Ascending aorta (tissue), 2 donors: ENCODE measurements around the gene GPR4. TPM values are rescaled to one million over a fixed set of nuclear protein-coding genes. Genes with fewer than 3 reads are reported as not detected.
"Not testable (repeated sequence)": the region's sequence is repeated elsewhere in the genome, so short reads cannot be mapped to it uniquely, and the experiment has no call there.

Source experiments
- DNase-seq, 2 donors: peaks; one replicate each; pipeline ENCODE4 v3.0.0-alpha.2; 2019; ENCODE audit warnings: low spot score in 2 of 2
- H3K27ac ChIP-seq, 2 donors: fragments of 200-600 bp; sonication (generic); one replicate each; pipeline ENCODE4 v1.5.1; 2016 to 2017; ENCODE audit warnings: mild to moderate bottlenecking in 1 of 2
- H3K27me3 ChIP-seq: fragments of 200-600 bp; sonication (generic); one replicate; pipeline ENCODE4 v1.5.1; 2017
- H3K36me3 ChIP-seq, 2 donors: fragments of 200-600 bp; sonication (generic); one replicate each; pipeline ENCODE4 v1.5.1; 2016
- H3K4me1 ChIP-seq, 2 donors: fragments of 200-600 bp; sonication (generic); one replicate each; pipeline ENCODE4 v1.5.1; 2016 to 2017; ENCODE audit warnings: mild to moderate bottlenecking in 1 of 2
- H3K4me3 ChIP-seq, 2 donors: fragments of 200-600 bp; sonication (generic); one replicate each; pipeline ENCODE4 v1.5.1; 2016 to 2017; ENCODE audit warnings: mild to moderate bottlenecking in 1 of 2
- H3K9me3 ChIP-seq, 2 donors: fragments of 200-600 bp; sonication (generic); one replicate each; pipeline ENCODE4 v1.5.1; 2016
- intact Hi-C: fragments of 100-400 bp; cut with DNase I; formaldehyde crosslinking; loops from one replicate; pipeline ENCODE4 v1.15.1; 2023
- total RNA-seq: library from RNA; depleted of rRNA; stranded (reverse); fragments of >200 nt; gene quantifications from one replicate; pipeline ENCODE4 v1.1.0, GENCODE V29; 2016
- TF ChIP-seq, protein P1 (sequence below), 3 experiments: fragments of 200-600 bp in 2 of 3; fragments of 450-650 bp in 1 of 3; sonication (generic) in 2 of 3; IDR thresholded peaks; one replicate each; pipeline ENCODE4 v1.5.1; 2016 to 2019; ENCODE audit warnings: antibody characterized with exemption in 3 of 3, mild to moderate bottlenecking in 1 of 3, moderate library complexity in 1 of 3

GPR4 gene
- total RNA-seq, 1 donor from 2014 or later, result 14.0 TPM

GRCh38 chr19:45616704-45617017 is 14.6 kb upstream of the GPR4 start:
- H3K27ac ChIP-seq, result no peak overlapping the region
- H3K36me3 ChIP-seq, result peaks cover 44 to 65% of the 10 kb centered on the region in 2 donors

GRCh38 chr19:45615795-45616703 is 14.0 kb upstream of the GPR4 start:
- intact Hi-C loops, result no loop called here
- TF ChIP-seq, protein P1, sequence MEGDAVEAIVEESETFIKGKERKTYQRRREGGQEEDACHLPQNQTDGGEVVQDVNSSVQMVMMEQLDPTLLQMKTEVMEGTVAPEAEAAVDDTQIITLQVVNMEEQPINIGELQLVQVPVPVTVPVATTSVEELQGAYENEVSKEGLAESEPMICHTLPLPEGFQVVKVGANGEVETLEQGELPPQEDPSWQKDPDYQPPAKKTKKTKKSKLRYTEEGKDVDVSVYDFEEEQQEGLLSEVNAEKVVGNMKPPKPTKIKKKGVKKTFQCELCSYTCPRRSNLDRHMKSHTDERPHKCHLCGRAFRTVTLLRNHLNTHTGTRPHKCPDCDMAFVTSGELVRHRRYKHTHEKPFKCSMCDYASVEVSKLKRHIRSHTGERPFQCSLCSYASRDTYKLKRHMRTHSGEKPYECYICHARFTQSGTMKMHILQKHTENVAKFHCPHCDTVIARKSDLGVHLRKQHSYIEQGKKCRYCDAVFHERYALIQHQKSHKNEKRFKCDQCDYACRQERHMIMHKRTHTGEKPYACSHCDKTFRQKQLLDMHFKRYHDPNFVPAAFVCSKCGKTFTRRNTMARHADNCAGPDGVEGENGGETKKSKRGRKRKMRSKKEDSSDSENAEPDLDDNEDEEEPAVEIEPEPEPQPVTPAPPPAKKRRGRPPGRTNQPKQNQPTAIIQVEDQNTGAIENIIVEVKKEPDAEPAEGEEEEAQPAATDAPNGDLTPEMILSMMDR (IDR thresholded peaks at IDR 0.05), result no peak
- H3K4me3 ChIP-seq, result no peak overlapping the region
- no peaks in the 10 kb centered on the region for H3K9me3 ChIP-seq
- no peaks in the 10 kb centered on the region for H3K27me3 ChIP-seq
- peak overlapping the region in 1 of 2 donors; percentile 31 for H3K27ac ChIP-seq
- peak; percentile 15 to 80 for DNase-seq
- H3K4me1 ChIP-seq, result no peaks in the 10 kb centered on the region
- H3K36me3 ChIP-seq, result peaks cover 42 to 66% of the 10 kb centered on the region in 2 donors

More at GRCh38 chr19:45616704-45617017, 14.6 kb upstream of the GPR4 start:
- TF ChIP-seq, protein P1 (IDR thresholded peaks at IDR 0.05), result no peak
- H3K4me3 ChIP-seq, result no peak overlapping the region
- H3K4me1 ChIP-seq, result no peaks in the 10 kb centered on the region
- intact Hi-C loops, result no loop called here
- no peak for DNase-seq
- H3K27me3 ChIP-seq, result no peaks in the 10 kb centered on the region
- H3K9me3 ChIP-seq, result no peaks in the 10 kb centered on the region

- intact Hi-C loops, H3K4me1 ChIP-seq, H3K4me3 ChIP-seq, H3K27ac ChIP-seq, H3K27me3 ChIP-seq, DNase-seq, H3K9me3 ChIP-seq: not testable (repeated sequence)
- H3K36me3 ChIP-seq, result peaks cover 46 to 69% of the 10 kb centered on the region in 2 donors
Measured at GRCh38 chr19:45615056-45615455, 13.0 kb upstream of the GPR4 start.

DNA sequence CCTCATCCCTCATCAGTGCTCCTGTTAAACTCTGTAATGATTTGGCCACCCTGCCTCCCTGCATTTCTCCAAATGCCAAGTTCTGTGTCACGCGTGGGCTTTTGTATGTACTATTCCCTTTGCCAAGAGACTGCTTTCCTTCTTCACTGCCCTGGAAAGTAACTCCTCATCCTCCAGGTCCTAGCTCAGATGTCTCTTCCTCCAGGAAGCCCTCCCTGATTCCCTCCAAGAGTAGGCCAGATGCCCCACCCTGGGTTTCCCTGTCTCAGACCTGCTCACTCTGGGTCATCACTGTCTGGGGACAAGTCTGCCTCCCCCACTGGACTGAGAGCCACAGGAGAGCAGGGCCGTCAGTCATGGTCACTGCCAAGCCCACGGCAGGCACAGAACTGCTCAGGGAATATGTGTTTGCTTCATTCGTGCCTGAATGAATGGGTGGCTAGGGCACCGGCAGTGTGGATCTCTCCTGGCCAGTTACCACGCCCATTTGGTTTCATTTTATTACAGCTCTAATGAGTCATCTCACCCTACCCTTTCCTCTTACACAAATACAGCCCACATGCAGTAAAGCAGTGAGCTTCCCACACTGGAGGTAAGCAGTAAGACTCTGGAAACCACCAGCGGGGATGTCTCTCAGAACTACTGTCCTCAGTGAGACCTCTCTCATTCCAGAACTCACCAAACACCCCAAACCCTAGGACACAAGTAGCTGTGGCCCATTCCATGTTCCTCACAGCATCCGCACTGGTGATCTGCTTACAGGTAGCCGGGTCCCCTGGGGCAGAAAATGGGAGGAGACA is 12.1 kb upstream of the GPR4 start:
- H3K27ac ChIP-seq, result peak overlapping the region in 1 of 2 donors; percentile 40
- no peak overlapping the region for H3K4me3 ChIP-seq
- TF ChIP-seq, protein P1 (IDR thresholded peaks at IDR 0.05), result no peak
- H3K9me3 ChIP-seq, result no peaks in the 10 kb centered on the region
- H3K27me3 ChIP-seq, result no peaks in the 10 kb centered on the region
- DNase-seq, result no peak
- no peaks in the 10 kb centered on the region for H3K4me1 ChIP-seq
- peaks cover 45 to 66% of the 10 kb centered on the region in 2 donors for H3K36me3 ChIP-seq
- intact Hi-C loops, result no loop called here

- intact Hi-C loops, result loop anchor here (5.0 kb wide), 1 partner anchor 73 kb away; no protein-coding TSS in a partner anchor
- DNase-seq, result no peak
- TF ChIP-seq, protein P1 (IDR thresholded peaks at IDR 0.05), result no peak
Measured at GRCh38 chr19:45608948-45609347, 6.9 kb upstream of the GPR4 start.

More at GRCh38 chr19:45608948-45609347, 6.9 kb upstream of the GPR4 start:
- no peak overlapping the region for H3K4me3 ChIP-seq
- H3K9me3 ChIP-seq, result no peaks in the 10 kb centered on the region
- peaks cover 0 to 7% of the 10 kb centered on the region in 2 donors for H3K4me1 ChIP-seq
- no peak overlapping the region for H3K27ac ChIP-seq
- peaks cover 28 to 41% of the 10 kb centered on the region in 2 donors for H3K36me3 ChIP-seq
- H3K27me3 ChIP-seq, result no peaks in the 10 kb centered on the region
